GM12891 (cell line): Measurements from ENCODE around the gene ASF1B.

ENCODE experiments used
- POLR2A ChIP-seq: IDR thresholded peaks from 2 replicates; pipeline ENCODE4 v1.6.1; 2011; ENCODE audit warnings: low read depth, low read length, control low read depth
- POU2F2 ChIP-seq: IDR thresholded peaks from 2 replicates; pipeline ENCODE4 v1.6.1; 2011; ENCODE audit warnings: low read depth, mild to moderate bottlenecking, control low read depth, low read length, moderate library complexity
- SPI1 ChIP-seq: IDR thresholded peaks from 2 replicates; pipeline ENCODE4 v1.6.1; 2011; ENCODE audit warnings: low read depth, low read length, control low read depth

GRCh38 chr19:14114854-14115253 is 21.5 kb downstream of the ASF1B start:
- TF ChIP-seq POLR2A (no peak), SPI1 (no peak), POU2F2 (no peak)
